ENCODE measurements around the gene PNCK.

PNCK gene

GRCh38 chrX:153688506-153688905, 14.9 kb upstream of the PNCK start:
- no peak for TF ChIP-seq CTCF (IDR thresholded peaks at IDR 0.05; ENCODE audit: low read depth, low read length, missing control alignments)
- peak overlapping the region; percentile 30 for H3K4me3 ChIP-seq (ENCODE audit: low read depth, low read length)
- in situ Hi-C loops (cut with HindIII; ENCODE audit: low sequenced_read_pairs) = no loop called here
- DNase-seq (ENCODE audit: low read depth) = no peak

GRCh38 chrX:153688071-153688470, 14.5 kb upstream of the PNCK start:
- no peak for TF ChIP-seq CTCF (IDR thresholded peaks at IDR 0.05; ENCODE audit: low read depth, low read length, missing control alignments)
- in situ Hi-C loops (cut with HindIII; ENCODE audit: low sequenced_read_pairs) = no loop called here
- DNase-seq (ENCODE audit: low read depth) = no peak
- no peak overlapping the region for H3K4me3 ChIP-seq (ENCODE audit: low read depth, low read length)

- TF ChIP-seq CTCF (IDR thresholded peaks at IDR 0.05; ENCODE audit: low read depth, low read length, missing control alignments) = peak; percentile 18
- in situ Hi-C loops (cut with HindIII; ENCODE audit: low sequenced_read_pairs) = no loop called here
- H3K4me3 ChIP-seq (ENCODE audit: low read depth, low read length) = peak within 1 kb of the TSS; percentile 30
- DNase-seq (ENCODE audit: low read depth) = no peak
Observed at GRCh38 chrX:153687121-153688039, 13.8 kb upstream of the PNCK start, which contains the start of gene SLC6A8. Gene SLC6A8, plus strand, starts transcription at chrX:153687926. Its CDS starts 649 bp downstream, at chrX:153688575.

GRCh38 chrX:153686711-153687110, 13.1 kb upstream of the PNCK start:
- no peak for TF ChIP-seq CTCF (IDR thresholded peaks at IDR 0.05; ENCODE audit: low read depth, low read length, missing control alignments)
- no peak overlapping the region for H3K4me3 ChIP-seq (ENCODE audit: low read depth, low read length)
- no peak for DNase-seq (ENCODE audit: low read depth)
- in situ Hi-C loops (cut with HindIII; ENCODE audit: low sequenced_read_pairs) = no loop called here

GRCh38 chrX:153685751-153686696, 12.4 kb upstream of the PNCK start:
- H3K4me3 ChIP-seq (ENCODE audit: low read depth, low read length) = no peak overlapping the region
- no peak for TF ChIP-seq CTCF (IDR thresholded peaks at IDR 0.05; ENCODE audit: low read depth, low read length, missing control alignments)
- no peak for DNase-seq (ENCODE audit: low read depth)
- in situ Hi-C loops (cut with HindIII; ENCODE audit: low sequenced_read_pairs) = no loop called here

GRCh38 chrX:153685156-153685536, 11.5 kb upstream of the PNCK start:
- TF ChIP-seq CTCF (IDR thresholded peaks at IDR 0.05; ENCODE audit: low read depth, low read length, missing control alignments) = no peak
- in situ Hi-C loops (cut with HindIII; ENCODE audit: low sequenced_read_pairs) = no loop called here

More at GRCh38 chrX:153685156-153685536, 11.5 kb upstream of the PNCK start:
- no peak for DNase-seq (ENCODE audit: low read depth)
- no peak overlapping the region for H3K4me3 ChIP-seq (ENCODE audit: low read depth, low read length)
